GM19023 (cell line): ENCODE measurements around the gene CHRNG.
"Not testable (repeated sequence)": the region's sequence is repeated elsewhere in the genome, so short reads cannot be mapped to it uniquely, and the experiment has no call there.

ENCODE experiments used
- ATAC-seq: cut with Tn5 transposase; IDR thresholded peaks from one replicate; pipeline ENCODE4 v1.9.1; 2021; ENCODE audit warnings: mild to moderate bottlenecking, moderate library complexity; ENCODE audit not compliant: unreplicated experiment

Gene CHRNG

DNA sequence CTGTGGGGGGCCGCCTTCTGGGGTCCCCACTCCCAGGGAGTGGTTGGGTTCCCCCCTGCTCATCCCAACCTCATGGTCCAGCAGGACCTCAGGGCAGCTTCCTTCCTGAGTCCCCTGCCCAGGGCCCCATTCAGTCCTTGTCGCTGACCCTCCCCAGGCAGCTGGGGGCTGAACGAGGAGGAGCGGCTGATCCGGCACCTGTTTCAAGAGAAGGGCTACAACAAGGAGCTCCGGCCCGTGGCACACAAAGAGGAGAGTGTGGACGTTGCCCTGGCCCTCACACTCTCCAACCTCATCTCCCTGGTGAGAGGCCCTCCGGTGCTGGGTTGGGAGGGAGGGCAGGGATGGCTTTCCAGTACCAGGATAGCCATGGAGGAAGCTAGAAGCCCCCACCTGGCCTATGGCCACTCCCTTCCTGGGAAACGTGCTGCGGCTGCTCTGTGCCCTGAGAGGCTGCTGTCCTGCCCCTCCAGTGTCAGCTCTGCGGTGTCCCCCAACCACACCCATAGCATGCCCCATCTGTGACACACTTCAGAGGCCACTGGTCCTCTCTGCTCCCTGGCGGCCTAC lies 13.0 kb upstream of the CHRNG start:
- ATAC-seq: no peak

DNA sequence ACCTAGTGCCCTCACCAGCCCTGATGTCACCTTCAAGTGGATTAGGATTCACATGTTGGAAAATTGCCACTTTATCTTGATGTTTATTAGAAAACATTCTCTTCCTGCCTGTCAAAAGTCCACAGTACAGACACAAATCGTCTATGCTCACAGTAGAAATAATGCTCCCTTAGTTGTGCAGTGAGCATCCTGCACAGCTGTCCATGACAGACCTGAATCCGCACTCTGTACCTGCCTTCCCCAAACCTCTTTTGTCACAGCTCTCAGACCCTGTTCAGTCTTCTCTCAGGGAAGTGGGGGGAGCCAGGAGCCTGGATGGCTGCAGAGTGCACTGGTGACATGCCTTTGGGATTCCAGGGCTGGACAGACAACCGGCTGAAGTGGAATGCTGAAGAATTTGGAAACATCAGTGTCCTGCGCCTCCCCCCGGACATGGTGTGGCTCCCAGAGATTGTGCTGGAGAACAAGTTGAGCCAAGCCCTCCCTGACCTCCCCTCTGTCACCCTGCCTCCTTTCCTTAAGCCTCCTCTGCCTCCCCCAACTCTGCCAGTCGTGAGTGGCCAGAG lies 11.5 kb upstream of the CHRNG start:
- no peak for ATAC-seq

DNA sequence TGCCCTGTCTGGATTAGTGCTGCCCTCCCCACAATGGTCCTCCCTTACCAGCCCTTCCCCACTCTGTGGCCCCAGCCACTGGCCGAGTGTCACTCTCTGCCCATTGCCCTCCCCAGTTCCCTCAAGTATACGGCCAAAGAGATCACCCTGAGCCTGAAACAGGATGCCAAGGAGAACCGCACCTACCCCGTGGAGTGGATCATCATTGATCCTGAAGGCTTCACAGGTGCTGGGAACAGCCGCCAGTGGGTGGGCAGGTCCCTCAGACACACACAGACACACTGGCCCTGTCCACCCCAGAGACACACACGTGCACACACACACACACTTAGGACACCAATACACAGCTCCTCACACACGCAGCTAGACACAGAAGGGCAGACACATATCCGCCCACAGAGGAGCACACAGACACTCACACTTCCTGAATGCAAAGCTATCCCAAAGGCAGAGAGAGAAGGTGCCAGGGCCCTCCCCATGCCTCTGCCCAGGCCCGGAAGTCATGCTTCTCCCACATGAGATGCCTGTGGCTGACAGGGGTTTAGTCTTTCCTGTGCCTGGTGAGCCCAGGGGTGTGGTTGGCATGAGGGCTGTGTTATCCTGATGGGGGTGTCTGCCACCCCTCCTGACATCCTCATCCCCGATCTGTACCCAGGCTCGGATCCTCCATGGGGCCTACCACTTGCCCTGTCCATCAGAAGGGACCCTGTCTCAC lies 10.6 kb upstream of the CHRNG start:
- no peak for ATAC-seq

DNA sequence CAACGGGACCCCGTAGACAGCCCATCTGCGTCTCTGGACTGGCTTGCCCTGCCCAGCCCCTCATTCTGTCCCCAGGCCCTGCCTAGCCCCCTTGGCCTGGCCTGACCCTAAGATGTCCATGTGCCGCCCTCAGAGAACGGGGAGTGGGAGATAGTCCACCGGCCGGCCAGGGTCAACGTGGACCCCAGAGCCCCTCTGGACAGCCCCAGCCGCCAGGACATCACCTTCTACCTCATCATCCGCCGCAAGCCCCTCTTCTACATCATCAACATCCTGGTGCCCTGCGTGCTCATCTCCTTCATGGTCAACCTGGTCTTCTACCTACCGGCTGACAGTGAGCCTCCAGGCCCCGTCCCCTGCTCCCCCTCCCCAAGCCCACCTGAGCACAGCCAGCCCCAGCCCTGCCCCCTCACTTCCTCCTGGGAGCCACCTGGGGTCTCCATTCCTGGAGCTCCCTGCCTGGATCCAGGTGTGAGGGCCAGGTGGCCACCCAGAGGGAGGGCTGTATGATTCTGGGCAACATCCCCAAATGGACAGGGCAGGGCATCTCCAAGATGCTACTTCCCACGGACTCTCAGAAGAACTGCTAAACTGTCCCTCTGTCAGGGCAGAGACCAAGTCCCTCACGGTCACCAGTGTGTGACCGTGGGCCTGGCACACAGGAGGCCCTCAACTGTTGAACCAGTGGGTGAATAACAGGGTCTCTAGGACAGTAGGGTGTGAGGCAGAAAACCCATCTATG lies 9.5 kb upstream of the CHRNG start:
- ATAC-seq: no peak

DNA sequence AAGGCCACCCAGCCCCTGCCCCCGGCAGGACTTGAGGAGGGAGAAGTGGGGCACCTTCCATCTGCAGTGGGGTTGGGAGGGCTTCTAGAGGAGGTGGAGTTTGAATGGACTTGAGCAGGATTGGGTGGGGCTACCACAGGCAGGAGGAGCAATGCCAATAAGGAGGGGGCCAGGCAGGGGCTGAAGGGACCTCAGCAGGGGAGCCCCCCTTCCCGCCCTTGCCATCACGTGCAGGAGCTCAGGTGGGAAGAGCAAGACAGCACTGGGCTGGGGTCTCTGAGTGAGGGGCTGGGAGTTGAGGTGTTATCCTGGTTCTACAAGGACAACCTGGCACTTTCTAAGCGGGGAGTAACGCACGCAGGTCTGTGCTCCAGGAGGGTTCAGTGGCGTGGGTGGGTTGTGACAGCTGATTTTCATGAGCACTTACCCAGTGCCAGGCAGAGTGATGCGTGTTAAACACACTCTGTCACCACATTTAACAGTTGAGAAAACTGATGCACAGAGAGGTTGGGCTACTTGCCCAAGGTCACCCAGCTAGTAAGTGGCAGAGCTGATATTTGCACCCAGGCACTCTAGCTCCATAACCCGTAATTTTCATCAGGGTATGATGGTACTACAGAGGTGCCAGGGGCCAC lies 8.7 kb upstream of the CHRNG start:
- no peak for ATAC-seq

DNA sequence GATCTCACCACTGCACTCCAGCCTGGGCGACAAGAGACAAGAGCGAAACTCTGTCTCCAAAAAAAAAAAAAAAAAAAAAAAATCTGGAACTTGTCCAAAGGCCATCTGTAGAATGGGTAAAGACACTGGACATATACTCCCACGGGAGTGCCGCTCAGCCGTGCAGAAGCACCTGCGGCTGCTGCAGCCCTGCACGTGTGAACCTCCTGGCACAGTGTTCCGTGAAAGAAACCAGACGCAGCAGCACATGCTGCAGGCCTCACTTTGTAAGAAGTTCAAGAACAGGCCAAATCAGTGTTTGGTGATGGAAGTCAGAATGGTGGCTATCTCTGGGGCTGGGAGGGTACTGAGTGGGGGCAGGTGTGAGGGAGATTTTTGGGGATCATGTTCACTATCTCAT lies 7.1 kb upstream of the CHRNG start:
- ATAC-seq: no peak

DNA sequence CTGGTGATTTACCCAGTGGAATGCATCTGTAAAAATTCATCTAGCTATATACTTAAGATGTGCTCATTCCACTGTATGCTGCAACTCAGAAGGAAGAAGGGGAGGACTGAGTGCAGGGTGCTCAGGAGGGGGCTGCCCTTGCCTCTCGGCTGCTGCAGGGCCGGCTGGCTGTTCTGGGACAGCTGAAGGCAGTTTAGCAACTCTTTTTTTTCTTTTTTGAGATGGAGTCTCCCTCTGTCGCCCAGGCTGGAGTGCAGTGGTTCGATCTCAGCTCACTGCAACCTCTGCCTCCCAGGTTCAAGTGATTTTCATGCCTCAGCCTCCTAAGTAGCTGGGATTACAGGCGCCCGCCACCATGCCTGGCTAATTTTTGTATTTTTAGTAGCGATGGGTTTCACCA lies 6.7 kb upstream of the CHRNG start:
- not testable (repeated sequence) for ATAC-seq

DNA sequence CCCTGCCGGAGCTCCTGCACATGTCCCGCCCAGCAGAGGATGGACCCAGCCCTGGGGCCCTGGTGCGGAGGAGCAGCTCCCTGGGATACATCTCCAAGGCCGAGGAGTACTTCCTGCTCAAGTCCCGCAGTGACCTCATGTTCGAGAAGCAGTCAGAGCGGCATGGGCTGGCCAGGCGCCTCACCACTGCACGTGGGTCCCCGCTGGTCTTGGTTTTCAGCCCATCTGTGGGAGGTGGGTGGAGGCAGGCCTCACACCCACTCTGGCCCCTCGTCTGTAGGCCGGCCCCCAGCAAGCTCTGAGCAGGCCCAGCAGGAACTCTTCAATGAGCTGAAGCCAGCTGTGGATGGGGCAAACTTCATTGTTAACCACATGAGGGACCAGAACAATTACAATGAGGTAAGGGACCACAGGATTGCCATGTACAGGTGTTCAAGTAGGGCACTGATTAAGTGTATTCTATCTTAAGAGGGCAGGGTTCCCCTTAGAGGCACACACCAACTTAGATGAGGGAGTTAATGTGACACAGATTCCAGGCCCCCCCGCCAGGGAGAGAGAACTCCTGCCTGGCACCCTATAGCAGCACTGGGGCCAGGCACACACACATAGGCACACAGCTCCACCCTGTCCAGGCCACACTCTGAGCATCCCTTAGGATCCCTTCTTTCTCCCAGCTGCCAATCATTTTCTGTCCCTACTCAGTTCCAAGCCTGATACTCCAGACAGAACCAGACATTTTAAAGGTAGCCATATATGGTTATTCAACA lies 5.4 kb upstream of the CHRNG start:
- no peak for ATAC-seq

DNA sequence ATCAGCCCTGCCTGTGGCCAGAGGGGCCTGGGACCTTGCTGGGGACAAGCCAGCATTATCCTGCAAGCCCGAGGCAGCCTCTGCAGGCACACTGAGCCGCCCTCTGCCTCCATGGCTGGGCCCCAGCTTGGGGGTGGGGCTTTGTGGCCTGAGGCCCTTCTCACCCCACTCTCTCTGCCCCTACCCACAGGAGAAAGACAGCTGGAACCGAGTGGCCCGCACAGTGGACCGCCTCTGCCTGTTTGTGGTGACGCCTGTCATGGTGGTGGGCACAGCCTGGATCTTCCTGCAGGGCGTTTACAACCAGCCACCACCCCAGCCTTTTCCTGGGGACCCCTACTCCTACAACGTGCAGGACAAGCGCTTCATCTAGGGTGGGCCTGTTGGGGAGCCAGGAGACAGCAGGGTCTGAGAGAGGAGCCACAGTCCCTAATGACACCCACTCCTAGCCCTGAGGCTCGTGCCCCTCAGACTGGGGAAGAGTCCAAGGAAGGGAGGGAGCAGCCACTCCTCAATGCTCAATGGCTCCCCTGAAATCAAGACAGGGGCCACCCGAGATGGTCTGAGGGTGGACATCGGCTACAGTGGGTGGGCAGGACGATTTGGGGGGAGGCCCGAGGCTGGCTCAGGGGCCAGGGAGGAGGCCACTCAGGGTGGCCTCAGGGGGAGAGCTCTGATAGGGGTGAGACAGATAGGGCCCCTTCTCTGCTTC lies 4.4 kb upstream of the CHRNG start:
- no peak for ATAC-seq

DNA sequence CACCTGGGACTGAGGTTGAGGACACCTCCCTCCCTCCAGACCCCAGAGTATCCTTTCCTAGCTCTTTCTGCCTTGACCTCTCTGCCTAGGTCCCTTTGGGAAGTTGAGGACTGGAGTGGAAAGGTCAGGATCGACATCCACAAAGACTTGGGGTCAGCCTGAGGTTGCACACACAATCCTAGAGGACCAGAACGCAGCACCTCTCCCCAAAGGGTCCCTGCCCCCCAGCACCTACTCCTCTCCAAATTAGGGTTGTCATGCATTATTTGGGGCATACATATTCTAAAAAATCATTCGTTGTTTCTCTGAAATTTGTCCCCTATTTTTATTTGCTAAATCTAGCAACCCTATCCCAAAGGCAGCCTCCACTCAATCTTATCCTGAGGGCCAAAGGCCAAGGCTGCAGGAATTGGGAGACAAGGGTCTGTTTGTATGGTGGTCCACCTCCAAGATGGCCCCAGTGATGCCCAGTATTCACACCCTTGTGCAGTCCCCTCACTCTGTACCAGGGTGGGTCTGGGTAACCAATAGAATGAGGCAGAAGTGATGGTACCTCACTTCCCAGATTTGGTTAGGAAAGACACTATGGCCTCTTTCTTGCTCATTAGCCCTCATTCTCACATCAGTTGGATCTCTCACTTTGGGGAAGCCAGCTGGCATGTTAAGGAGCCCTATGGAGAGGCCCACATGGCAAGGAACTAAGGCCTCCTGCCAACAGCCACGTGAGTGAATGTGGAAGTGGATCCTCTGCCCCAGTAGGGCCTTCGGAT lies 3.5 kb upstream of the CHRNG start:
- ATAC-seq: no peak

DNA sequence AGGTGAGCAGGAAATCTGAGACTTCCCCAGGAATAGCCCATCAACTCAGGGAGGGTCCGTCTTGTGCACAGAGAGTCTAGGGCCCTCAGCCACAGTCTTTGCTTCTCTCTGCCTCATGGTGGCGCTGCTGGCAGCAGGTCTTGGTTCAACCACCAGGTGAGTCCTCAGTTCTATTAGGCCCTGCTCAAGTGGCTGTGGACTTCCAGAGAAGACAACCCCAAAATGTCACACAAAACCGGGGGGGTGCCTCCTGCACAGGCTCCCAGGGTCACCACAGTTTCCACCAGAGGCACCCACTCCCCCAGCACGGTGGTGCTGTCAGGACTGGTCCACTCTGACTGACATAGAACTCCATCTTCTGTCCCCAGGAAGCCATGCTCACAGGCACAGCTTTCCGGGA lies 2.4 kb upstream of the CHRNG start:
- no peak for ATAC-seq

DNA sequence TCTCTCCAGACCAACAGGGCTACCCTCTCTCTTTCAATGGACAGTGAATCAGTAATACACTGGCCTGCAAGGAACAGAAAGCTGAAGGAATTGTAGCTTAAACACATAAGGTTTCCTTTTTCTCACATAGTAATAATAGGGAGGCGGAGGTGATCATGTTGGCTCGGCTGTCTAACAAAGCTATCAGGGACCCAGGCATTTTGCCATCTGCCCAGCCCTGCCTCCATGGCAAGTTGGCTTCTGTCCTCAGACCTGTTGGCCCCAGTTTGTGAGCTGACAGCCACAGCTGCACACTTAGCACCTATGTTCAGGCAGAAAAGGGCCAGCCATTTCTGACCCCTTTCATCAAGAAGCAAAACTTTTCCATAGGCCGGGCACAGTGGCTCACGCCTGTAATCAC lies 2.0 kb upstream of the CHRNG start:
- no peak for ATAC-seq

DNA sequence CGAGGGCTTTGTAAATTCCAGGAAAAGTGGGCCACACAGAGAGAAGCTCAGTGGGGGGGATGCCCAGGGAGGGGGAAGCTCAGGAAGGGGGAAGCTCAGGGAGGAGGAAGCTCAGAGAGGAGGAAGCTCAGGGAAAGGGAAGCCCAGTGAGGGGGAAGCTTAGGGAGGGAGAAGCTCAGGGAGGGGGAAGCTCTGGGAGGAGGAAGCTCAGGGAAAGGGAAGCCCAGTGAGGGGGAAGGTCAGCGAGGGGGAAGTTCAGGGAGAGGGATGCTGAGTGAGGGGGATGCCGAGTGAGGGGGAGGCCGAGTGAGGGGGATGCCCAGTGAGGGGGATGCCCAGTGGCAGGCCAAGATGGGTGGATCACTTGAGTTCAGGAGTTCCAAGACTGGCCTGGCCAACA lies 821 bp upstream of the CHRNG start:
- no peak for ATAC-seq

DNA sequence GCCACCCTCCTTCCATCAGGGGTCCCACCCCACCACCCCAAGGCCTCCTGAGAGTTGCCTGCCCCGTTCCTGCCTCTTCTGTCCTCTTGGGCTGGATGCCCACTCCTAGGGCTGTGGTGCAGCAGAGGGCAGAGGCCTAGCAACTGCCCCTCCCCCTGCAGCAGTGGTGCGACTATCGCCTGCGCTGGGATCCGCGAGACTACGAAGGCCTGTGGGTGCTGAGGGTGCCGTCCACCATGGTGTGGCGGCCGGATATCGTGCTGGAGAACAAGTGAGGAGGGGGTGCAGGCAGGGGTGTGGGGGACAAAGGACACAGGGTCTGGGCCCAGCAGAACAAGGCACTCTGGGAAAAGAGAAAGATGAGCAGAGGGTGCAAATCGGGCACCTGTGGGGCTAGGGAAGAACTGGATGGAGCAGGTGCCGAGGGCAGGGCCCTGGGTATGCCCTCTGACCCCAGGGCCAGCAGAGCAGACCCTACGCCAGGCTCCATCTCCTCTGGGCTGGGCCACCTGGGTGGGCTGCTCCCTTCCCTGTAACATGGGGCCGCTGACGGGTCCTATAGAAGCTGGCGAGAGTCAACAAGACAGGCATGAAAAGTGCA lies 1.0 kb downstream of the CHRNG start:
- no peak for ATAC-seq

DNA sequence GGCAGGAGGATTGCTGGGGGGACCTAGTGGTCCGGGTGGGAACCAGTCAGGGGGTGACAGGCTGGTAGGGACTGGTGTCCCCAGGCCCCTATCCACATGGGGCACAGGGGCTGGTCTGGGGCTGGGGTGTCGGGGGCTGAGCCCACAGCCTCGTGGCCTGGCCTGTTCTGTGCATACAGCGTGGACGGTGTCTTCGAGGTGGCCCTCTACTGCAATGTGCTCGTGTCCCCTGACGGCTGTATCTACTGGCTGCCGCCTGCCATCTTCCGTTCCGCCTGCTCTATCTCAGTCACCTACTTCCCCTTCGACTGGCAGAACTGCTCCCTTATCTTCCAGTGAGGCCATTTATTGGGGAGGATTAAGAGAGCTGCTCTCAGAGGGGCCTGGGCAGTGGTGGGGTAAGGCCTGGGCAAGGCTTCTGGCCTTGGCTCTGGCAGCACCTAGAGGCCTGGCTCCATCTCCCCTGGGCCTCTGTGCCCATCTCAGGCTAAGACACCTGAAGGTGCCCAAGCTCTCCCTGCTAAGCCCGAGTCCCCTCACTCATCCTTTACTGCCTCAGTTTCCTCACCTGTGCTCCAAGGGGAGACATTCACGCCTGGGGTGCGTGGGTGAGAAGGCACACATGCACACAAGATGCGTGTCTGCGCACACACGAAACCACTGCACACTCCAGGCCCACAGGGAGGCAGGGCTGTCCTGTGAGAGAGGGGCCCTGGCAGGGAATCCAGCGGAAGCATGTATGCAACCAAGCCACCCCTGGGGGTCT lies 1.9 kb downstream of the CHRNG start:
- no peak for ATAC-seq

DNA sequence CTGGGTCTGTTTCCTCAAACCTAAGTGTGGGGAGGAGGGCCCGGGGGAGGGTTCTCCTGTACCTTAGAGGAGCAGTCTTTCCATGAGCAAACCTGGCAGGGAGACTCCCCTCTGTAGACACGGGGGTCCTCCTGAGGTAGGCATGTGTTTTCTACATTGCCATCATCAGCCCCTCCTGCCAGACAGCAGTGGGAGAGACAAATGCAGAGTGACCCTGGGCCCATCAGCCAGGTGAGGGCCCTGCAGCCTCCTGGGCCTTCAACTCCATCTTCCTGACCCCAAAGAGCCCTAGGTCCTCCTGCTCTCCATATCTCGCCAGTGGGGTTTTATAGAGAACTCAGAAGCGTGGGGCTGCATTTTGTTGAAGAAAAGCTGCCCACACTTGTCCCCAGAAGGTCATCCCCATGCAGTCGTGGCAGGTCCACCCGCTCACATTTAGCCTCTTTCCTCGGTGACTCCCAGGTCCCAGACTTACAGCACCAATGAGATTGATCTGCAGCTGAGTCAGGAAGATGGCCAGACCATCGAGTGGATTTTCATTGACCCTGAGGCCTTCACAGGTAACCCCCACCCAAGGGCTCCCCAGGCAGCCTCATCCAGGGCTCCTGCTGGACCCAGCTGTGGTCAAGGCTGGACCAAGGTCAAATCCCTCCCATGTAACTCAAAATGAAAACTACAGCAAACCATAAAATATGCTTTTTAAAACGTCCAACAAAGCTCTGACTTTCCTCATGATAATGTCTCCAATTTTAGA lies 2.6 kb downstream of the CHRNG start:
- no peak for ATAC-seq

DNA sequence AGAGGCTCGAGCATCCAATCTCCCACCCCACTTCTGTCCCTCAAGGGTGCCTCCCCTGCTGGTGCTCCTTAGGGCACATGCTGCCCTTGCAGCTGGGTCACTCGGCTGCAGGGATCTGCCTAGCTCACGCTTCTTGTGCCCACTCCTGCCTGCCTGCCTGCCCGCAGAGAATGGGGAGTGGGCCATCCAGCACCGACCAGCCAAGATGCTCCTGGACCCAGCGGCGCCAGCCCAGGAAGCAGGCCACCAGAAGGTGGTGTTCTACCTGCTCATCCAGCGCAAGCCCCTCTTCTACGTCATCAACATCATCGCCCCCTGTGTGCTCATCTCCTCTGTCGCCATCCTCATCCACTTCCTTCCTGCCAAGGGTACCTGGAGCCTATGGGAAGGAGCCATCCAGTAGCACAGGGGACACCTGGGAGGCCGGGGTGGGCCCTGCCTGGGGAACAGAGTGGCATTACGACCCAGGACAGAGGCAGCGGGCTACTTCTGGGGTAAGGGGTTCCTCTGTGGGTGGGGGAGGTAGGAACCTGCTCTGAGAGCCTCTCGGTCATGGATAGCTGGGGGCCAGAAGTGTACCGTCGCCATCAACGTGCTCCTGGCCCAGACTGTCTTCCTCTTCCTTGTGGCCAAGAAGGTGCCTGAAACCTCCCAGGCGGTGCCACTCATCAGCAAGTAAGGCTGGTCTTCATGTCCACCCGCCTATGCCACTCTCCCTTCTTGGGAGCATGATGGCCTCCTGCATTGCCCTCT lies 3.4 kb downstream of the CHRNG start:
- ATAC-seq: no peak
